ENCODE results near the gene ASB2.

Gene ASB2

DNA sequence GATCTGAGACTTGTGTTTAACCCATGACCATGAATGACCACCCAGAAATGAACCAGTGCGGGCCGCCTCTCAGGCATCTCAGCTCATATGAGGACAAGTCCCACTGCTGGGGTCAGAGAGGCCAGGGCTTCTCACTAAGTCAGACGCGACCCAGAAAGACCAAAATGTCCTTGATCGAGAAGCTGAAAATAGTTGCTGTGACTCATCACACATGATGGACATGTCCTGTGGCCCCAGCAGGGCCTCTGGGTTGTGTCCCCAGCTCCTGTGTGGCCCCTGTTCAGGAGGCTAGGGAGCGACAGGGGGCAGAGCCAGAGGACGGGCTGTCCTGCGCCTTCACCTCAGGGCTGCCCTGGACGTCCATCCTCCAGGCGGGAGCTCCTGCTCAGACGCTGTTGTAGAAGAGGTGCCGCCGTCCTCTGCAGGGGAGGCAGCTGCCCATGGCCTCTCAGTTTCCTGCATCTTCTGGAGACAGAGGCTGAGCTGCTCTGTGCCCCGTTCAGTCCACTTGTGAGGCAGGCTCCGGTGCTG, 78.2 kb downstream of the ASB2 start:
- no peak for DNase-seq

- DNase-seq: no peak
Observed at GRCh38 chr14:93897476-93897845, 78.9 kb downstream of the ASB2 start.

GRCh38 chr14:93895023-93895604, 81.3 kb downstream of the ASB2 start:
- no peak for DNase-seq

GRCh38 chr14:93893661-93894261, 82.6 kb downstream of the ASB2 start:
- no peak for DNase-seq

GRCh38 chr14:93892923-93893558, 83.3 kb downstream of the ASB2 start:
- DNase-seq: no peak

GRCh38 chr14:93892505-93892839, 83.9 kb downstream of the ASB2 start:
- no peak for DNase-seq

DNA sequence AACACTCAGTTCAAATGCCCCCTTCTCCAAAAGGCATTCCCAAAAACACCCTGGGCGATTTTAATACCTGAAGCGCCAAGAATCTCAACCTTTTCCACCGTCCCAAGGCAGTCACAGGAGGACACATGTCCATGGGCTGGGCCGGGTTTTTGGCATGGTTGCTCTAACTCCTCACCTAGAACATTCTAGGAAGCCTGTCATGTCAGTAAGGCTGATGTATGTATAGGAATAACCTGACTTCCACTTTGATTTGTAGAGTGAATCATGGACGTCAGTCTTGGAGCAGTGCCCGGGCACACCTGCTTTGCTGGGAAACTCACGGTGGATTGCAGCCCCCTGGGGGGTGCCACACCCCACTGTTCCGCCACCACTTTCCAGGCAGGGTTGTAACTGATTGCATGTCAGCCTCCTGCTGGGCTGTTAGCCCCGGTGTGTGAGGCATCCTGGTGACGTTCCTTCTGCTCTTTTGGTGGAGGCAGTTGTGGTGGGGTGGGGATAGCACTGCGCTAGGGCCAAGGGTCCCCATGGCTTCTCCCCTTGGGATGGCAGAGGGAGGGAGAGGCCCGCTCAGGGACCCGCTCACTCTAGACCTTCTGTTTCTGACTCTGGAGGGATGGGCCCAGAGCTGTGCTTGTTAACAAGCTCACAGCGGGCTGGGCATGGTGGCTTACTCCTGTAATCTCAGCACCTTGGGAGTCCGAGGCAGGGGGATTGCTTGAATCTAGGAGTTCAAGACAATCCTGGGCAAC, 84.4 kb downstream of the ASB2 start:
- no peak for DNase-seq

- no peak for DNase-seq
Observed at GRCh38 chr14:93889739-93890483, 86.5 kb downstream of the ASB2 start.

DNA sequence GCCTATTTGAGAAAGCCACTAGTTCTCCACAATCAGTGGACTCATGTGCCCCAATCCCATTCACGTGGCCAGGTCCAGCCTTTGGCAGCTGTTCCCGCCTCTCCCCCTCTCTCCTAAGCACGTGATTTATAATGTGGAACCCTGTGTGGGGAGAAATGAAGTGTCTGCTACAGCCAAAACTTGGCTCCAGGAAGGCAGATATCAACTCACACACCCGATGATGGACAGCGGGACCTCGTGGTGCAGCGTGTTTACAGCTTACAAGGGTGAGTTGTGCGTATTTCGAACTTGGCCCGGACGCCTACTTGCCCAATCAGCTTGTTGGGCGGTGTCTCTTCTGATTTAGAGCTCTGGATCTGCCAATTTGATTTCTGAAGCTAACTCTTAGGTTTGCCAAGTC, 87.4 kb downstream of the ASB2 start:
- DNase-seq: no peak

DNA sequence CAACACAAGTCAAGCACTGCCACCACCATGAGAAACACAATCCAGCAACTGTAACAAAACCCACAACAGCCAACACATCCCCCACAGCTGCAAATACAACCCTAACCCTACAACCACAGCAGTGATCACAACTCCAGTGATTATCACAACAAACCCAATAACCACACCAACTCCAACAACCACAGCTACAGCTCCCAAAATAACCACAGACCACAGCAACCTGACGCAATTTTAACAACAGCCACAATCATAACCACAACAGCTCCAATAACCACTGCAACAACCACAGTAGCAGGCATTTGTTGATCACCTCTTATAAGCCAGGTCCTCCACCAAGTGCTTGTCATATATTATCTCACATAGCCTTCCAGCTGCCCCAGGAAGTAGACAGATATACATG, 91.4 kb downstream of the ASB2 start:
- DNase-seq: no peak
